Pancreas (tissue), 10 donors: ENCODE results near the gene PDE4B. TPM values are rescaled to one million over a fixed set of nuclear protein-coding genes. Genes with fewer than 3 reads are reported as not detected.

Source experiments
- ATAC-seq, 4 donors: fragments of 200-7000 bp; cut with Tn5 transposase; one replicate each; pipeline versions ENCODE4 v1.8.0 to v1.9.1; 2020; ENCODE audit warnings: mild to moderate bottlenecking in 4 of 4, moderate library complexity in 4 of 4
- DNase-seq, 6 donors: peaks; one replicate each; pipeline ENCODE4 v3.0.0-alpha.2; 2020
- FAIRE-seq: peaks from 2 replicates; lab custom pipeline; 2012; peaks lifted over from hg19 to GRCh38; lab: Jason Lieb, UNC
- H3K27ac ChIP-seq, 4 donors: fragments of 200-600 bp; sonication (generic); 1 replicate in 3 of 4; 2 replicates in 1 of 4; pipeline versions ENCODE4 v1.5.0 to v1.8.0; 2020
- H3K27me3 ChIP-seq, 4 donors: fragments of 200-600 bp; one replicate each; pipeline ENCODE4 v1.8.0; 2021
- H3K36me3 ChIP-seq, 3 donors: fragments of 200-600 bp; sonication (generic) in 1 of 3; one replicate each; pipeline versions ENCODE4 v1.5.0 to v1.8.0; 2020 to 2021
- H3K4me1 ChIP-seq, 3 donors: fragments of 200-600 bp; one replicate each; pipeline ENCODE4 v1.8.0; 2021
- H3K4me3 ChIP-seq, 4 donors: fragments of 200-600 bp; sonication (generic) in 2 of 4; one replicate each; pipeline versions ENCODE4 v1.5.0 to v1.8.0; 2020 to 2021
- H3K9me3 ChIP-seq, 4 donors: fragments of 200-600 bp; one replicate each; pipeline ENCODE4 v1.8.0; 2021
- WGBS, 2 donors: extraction: QIAGEN DNeasy Blood & Tissue Kit; methylation state at CpG; one replicate each; pipeline ENCODE4 v1.1.7; 2013; 5-methylcytosine and 5-hydroxymethylcytosine counted together
- intact Hi-C, 3 donors: fragments of 100-400 bp; cut with DNase I; formaldehyde crosslinking; loops; one replicate each; pipeline versions ENCODE4 v1.11.1 to v1.14.2; 2022
- polyA plus RNA-seq, 2 donors: library from polyadenylated mRNA; stranded (reverse); fragments of 200-250 nt; gene quantifications; one replicate each; pipeline ENCODE4 v1.2.3, GENCODE V29; 2013
- total RNA-seq, 6 donors: library from RNA; stranded (reverse); fragmentation: NEBNext Ultra II Directional in 4 of 6; extraction: Animal tissue kit (Norgen Biotek cat#: 25700) in 4 of 6; gene quantifications; one replicate each; pipeline versions ENCODE4 v1.2.1 to v1.2.4, GENCODE V29; 2021 to 2023
- TF ChIP-seq, protein P1 (sequence below), 4 donors: fragments of 200-600 bp; sonication (generic) in 3 of 4; IDR thresholded peaks; one replicate each; pipeline versions ENCODE4 v1.5.0 to v1.8.0; 2021; ENCODE audit warnings: antibody characterized with exemption in 4 of 4
- donor health status: healthy with polysubstance abuse.
- donor health status: DM: no; HTN: no; CAD: no; lungs with moderate emphysema.
- donor health status: DM: no; HTN: no; CAD: no.
- donor health status: control.
- donor health status: control.
- donor health status: Bipolar disorder and iron deficiency.
- donor health status: DM: yes; HTN: yes; CAD: no.
- donor health status: DM: no; HTN: no; CAD: no.
- donor health status: DM: no; HTN: no; CAD: no.
- donor health status: DM: yes; HTN: yes; CAD: no.

Gene PDE4B
- total and polyA plus RNA-seq, 8 donors: 0.23 to 3.7 (median 0.92) TPM

GRCh38 chr1:65812065-65812464, 19.4 kb downstream of the PDE4B start:
- DNase-seq: peak in 1 of 6 donors; percentile 34
- H3K9me3 ChIP-seq: no peaks in the 10 kb centered on the region
- intact Hi-C loops: no loop called here
- 56 to 80% methylated on average over 1 of the region's 1 CpG for WGBS, 2 donors
- H3K4me3 ChIP-seq: no peak overlapping the region
- H3K4me1 ChIP-seq: no peaks in the 10 kb centered on the region
- peak in 3 of 4 donors; percentile 48 to 86 (median 86) for ATAC-seq
- no peaks in the 10 kb centered on the region for H3K27me3 ChIP-seq
- no peaks in the 10 kb centered on the region for H3K36me3 ChIP-seq
- TF ChIP-seq, protein P1, sequence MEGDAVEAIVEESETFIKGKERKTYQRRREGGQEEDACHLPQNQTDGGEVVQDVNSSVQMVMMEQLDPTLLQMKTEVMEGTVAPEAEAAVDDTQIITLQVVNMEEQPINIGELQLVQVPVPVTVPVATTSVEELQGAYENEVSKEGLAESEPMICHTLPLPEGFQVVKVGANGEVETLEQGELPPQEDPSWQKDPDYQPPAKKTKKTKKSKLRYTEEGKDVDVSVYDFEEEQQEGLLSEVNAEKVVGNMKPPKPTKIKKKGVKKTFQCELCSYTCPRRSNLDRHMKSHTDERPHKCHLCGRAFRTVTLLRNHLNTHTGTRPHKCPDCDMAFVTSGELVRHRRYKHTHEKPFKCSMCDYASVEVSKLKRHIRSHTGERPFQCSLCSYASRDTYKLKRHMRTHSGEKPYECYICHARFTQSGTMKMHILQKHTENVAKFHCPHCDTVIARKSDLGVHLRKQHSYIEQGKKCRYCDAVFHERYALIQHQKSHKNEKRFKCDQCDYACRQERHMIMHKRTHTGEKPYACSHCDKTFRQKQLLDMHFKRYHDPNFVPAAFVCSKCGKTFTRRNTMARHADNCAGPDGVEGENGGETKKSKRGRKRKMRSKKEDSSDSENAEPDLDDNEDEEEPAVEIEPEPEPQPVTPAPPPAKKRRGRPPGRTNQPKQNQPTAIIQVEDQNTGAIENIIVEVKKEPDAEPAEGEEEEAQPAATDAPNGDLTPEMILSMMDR (IDR thresholded peaks at IDR 0.05): no peak
- FAIRE-seq: no peak
- H3K27ac ChIP-seq: no peak overlapping the region

GRCh38 chr1:65813956-65814355, 21.3 kb downstream of the PDE4B start:
- H3K4me1 ChIP-seq: no peaks in the 10 kb centered on the region
- ATAC-seq (no peak), DNase-seq (no peak), FAIRE-seq (no peak)
- H3K9me3 ChIP-seq: no peaks in the 10 kb centered on the region
- no peak overlapping the region for H3K27ac ChIP-seq
- WGBS, 2 donors: 24 to 30% methylated on average over 3 of the region's 3 CpGs
- H3K4me3 ChIP-seq: no peak overlapping the region
- intact Hi-C loops: no loop called here
- TF ChIP-seq, protein P1 (IDR thresholded peaks at IDR 0.05): no peak
- H3K36me3 ChIP-seq: no peaks in the 10 kb centered on the region
- no peaks in the 10 kb centered on the region for H3K27me3 ChIP-seq

DNA sequence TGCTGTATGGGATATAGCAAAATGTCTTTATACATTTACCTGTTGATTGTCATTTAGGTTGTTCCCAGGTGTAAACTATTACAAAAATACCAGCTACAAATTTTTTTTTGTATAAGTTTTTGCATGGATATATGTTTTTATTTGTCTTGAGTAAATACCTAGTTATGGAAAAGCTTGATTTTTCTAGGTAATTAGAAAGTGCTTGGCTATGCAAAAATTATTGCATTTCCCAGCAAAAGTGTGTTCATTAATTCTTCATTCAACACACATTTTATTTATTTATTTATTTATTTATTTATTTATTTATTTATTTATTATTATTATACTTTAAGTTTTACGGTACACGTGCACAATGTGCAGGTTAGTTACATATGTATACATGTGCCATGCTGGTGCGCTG, 22.1 kb downstream of the PDE4B start:
- Histone ChIP-seq H3K36me3 (no peaks in the 10 kb centered on the region), H3K4me1 (no peaks in the 10 kb centered on the region), H3K9me3 (no peaks in the 10 kb centered on the region), H3K27ac (no peak overlapping the region), H3K27me3 (no peaks in the 10 kb centered on the region), H3K4me3 (no peak overlapping the region)
- TF ChIP-seq, protein P1 (IDR thresholded peaks at IDR 0.05): no peak
- intact Hi-C loops: no loop called here
- ATAC-seq (no peak), FAIRE-seq (no peak), DNase-seq (no peak)
- 87 to 99% methylated on average over 3 of the region's 3 CpGs for WGBS, 2 donors

GRCh38 chr1:65817891-65818290, 25.2 kb downstream of the PDE4B start:
- Histone ChIP-seq H3K27me3 (no peaks in the 10 kb centered on the region), H3K4me3 (no peak overlapping the region), H3K9me3 (no peaks in the 10 kb centered on the region), H3K27ac (no peak overlapping the region), H3K36me3 (no peaks in the 10 kb centered on the region), H3K4me1 (no peaks in the 10 kb centered on the region)
- TF ChIP-seq, protein P1 (IDR thresholded peaks at IDR 0.05): no peak
- no peak for DNase-seq
- intact Hi-C loops: no loop called here
- no peak for FAIRE-seq
- ATAC-seq: no peak

- WGBS, 2 donors: 46 to 53% methylated on average over 1 of the region's 1 CpG
- Histone ChIP-seq H3K9me3 (no peaks in the 10 kb centered on the region), H3K4me3 (no peak overlapping the region), H3K36me3 (no peaks in the 10 kb centered on the region), H3K27ac (no peak overlapping the region), H3K4me1 (no peaks in the 10 kb centered on the region), H3K27me3 (no peaks in the 10 kb centered on the region)
- FAIRE-seq (no peak), DNase-seq (no peak), ATAC-seq (no peak)
- TF ChIP-seq, protein P1 (IDR thresholded peaks at IDR 0.05): no peak
- intact Hi-C loops: no loop called here
Measured at GRCh38 chr1:65818966-65819365, 26.3 kb downstream of the PDE4B start.
